Fibroblast of upper back skin (primary cell): ENCODE results near the gene PRELID3B.

Experiments used
- DNase-seq: peaks from one replicate; pipeline ENCODE4 v3.0.0-alpha.2; 2013

PRELID3B gene

GRCh38 chr20:58993332-58994248, 49.0 kb downstream of the PRELID3B start:
- no peak for DNase-seq

GRCh38 chr20:58992911-58993310, 49.7 kb downstream of the PRELID3B start:
- no peak for DNase-seq

- no peak for DNase-seq
Observed at GRCh38 chr20:58991715-58992114, 50.9 kb downstream of the PRELID3B start.

- no peak for DNase-seq
Observed at GRCh38 chr20:58990651-58991445, 51.7 kb downstream of the PRELID3B start.

- DNase-seq, result no peak
Observed at GRCh38 chr20:58989196-58989595, 53.4 kb downstream of the PRELID3B start.

- no peak for DNase-seq
Observed at GRCh38 chr20:58988565-58988882, 54.1 kb downstream of the PRELID3B start.

- no peak for DNase-seq
Observed at GRCh38 chr20:58987790-58988564, 54.6 kb downstream of the PRELID3B start.

- DNase-seq, result no peak
Observed at GRCh38 chr20:58986968-58987517, 55.5 kb downstream of the PRELID3B start.

- DNase-seq, result no peak
Observed at GRCh38 chr20:58986286-58986967, 56.2 kb downstream of the PRELID3B start.

- no peak for DNase-seq
Observed at GRCh38 chr20:58985656-58986055, 56.9 kb downstream of the PRELID3B start.

GRCh38 chr20:58984691-58985090, 57.9 kb downstream of the PRELID3B start:
- no peak for DNase-seq
